GM10266 (cell line): ENCODE measurements around the gene DCTPP1.
A peak's percentile ranks its signal among the peaks of the same experiment; 100 is the strongest.

ENCODE experiments used
- DNase-seq: peaks from one replicate; pipeline ENCODE4 v3.0.0; 2012; ENCODE audit errors: extremely low spot score
- CTCF ChIP-seq: IDR thresholded peaks from 2 replicates; pipeline ENCODE4 v1.5.1; 2012; ENCODE audit warnings: mild to moderate bottlenecking, low read depth; ENCODE audit not compliant: control insufficient read depth, insufficient read depth; ENCODE audit errors: missing control alignments

The DCTPP1 gene

DNA sequence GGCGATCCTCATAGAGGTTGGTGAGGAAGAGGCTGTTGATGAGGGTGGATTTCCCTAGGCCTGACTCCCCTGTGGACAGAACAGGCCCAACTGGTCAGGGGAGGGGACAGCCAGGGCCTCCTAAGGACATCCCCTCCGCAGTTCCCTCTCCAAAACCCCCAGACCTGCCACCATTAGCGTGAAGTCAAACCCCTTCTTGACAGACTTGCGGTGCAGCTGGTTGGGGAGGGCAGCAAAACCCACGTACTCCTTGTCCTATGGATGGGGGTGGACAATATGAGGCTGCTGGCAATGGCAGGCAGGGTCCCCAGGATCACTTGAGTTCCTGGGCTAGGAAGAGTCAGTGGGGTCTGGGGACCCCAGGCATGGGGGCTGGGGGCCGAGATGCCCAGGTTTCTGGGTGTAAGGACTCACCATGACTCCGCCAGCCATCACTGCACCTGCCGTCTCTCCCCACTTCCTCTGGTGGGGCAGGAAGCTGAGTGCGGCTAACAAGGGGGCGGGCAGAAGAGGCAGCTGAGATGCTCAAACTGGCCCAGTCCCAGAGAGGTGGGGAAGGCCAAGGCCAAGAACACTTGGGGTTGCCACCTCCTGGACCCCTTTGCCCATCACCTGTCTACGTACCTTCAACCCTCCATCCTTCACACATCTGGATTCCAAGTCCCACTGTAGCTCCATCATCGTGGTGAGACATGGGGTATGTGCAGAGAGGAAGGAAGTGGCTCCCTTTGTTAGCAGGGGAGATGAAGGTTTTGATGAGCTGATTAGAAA, 47.5 kb downstream of the DCTPP1 start, which contains the start of gene SEPTIN1:
Gene SEPTIN1 (minus strand): TSS at position 451 of the 771 bp plus-strand sequence. CDS start 19 bp downstream, at position 432.
- TF ChIP-seq CTCF, result no peak
- peak; percentile 72 for DNase-seq

- no peak for TF ChIP-seq CTCF
- no peak for DNase-seq
These were observed 48.4 kb downstream of the DCTPP1 start for GRCh38 chr16:30381291-30382041.

- DNase-seq, result no peak
- TF ChIP-seq CTCF, result no peak
These were observed 49.0 kb downstream of the DCTPP1 start for GRCh38 chr16:30380803-30381208.

DNA sequence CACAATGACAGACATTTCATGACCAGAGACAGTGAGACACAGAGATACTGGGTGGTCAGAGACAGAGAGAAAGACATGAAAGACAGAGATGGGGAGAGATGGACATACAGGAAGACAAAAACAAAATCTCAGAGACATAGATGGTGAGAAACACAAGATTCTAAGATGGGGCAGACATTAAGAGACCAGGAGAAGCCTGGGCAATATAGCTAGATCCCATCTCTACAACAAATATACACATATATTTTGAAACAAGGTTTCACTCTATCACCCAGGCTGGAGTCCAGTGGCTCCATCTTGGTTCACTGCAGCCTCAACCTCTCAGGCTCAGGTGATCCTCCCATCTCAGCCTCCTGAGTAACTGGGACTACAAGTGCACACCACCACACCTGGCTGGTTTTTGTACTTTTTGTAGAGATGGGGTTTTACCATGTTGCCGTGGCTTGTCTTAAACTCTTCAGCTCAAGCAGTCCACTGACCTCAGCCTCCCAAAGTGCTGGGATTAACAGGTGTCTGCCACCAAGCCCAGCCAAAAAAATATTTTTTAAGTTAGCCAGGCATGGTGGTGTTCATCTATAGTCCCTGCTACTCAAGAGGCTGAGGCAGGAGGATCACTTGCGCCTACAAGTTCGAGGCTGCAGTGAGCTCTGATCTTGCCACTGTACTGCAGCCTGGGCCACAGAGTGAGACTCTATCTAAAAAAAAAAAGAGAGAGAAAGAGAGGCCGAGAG, 49.6 kb downstream of the DCTPP1 start:
- DNase-seq, result no peak
- no peak for TF ChIP-seq CTCF

- TF ChIP-seq CTCF, result no peak
- no peak for DNase-seq
These were observed 50.6 kb downstream of the DCTPP1 start for GRCh38 chr16:30379158-30379783.

- DNase-seq, result peak; percentile 97
- no peak for TF ChIP-seq CTCF
These were observed 51.3 kb downstream of the DCTPP1 start for GRCh38 chr16:30378236-30379157.
